NT2/D1 (cell line): Measurements from ENCODE around the gene PRODH2.

Experiments used
- SUZ12 ChIP-seq: IDR thresholded peaks from 2 replicates; pipeline ENCODE4 v1.6.1; 2011; ENCODE audit not compliant: insufficient read length, insufficient read depth; ENCODE audit errors: extremely low read depth
- YY1 ChIP-seq: IDR thresholded peaks from 2 replicates; pipeline ENCODE4 v1.6.1; 2011; ENCODE audit not compliant: insufficient read length, insufficient read depth
- ZNF274 ChIP-seq: IDR thresholded peaks from 2 replicates; pipeline ENCODE4 v1.6.1; 2011; ENCODE audit warnings: mild to moderate bottlenecking, low read depth, low read length

- no peak for TF ChIP-seq YY1
- no peak for TF ChIP-seq ZNF274
- TF ChIP-seq SUZ12 = no peak
Measured at GRCh38 chr19:35783469-35784434, 28.9 kb downstream of the PRODH2 start.
